Right hindlimb (tissue), 1 donor: ENCODE measurements around the gene WLS.

ENCODE experiments used
- DNase-seq: peaks from one replicate; pipeline ENCODE4 v3.0.0-alpha.2; 2018

The WLS gene

GRCh38 chr1:68078647-68079046, 153.7 kb downstream of the WLS start:
- no peak for DNase-seq
